DND-41 (cell line): ENCODE measurements around the gene C6orf47.
A peak's percentile ranks its signal among the peaks of the same experiment; 100 is the strongest.

ENCODE experiments used
- ATAC-seq: fragments of 200-7000 bp; cut with Tn5 transposase; 3 replicates; pipeline ENCODE4 v1.9.1; 2021; ENCODE audit warnings: low read depth; ENCODE audit not compliant: insufficient read depth
- DNase-seq: peaks from one replicate; pipeline ENCODE4 v3.0.0-alpha.2; 2020
- H2AFZ ChIP-seq: 2 replicates; pipeline ENCODE4 v1.6.0; 2012; ENCODE audit warnings: low read depth, low read length
- H3K27ac ChIP-seq: 2 replicates; pipeline ENCODE4 v1.5.1; 2012; ENCODE audit warnings: low read length, inconsistent platforms
- H3K27me3 ChIP-seq: fragments of 200-600 bp; sonication (generic); 2 replicates; pipeline ENCODE4 v1.6.0; 2012; ENCODE audit warnings: low read length, mild to moderate bottlenecking, inconsistent platforms; ENCODE audit not compliant: insufficient read depth, poor library complexity
- H3K36me3 ChIP-seq: 2 replicates; pipeline ENCODE4 v1.5.1; 2012; ENCODE audit warnings: low read length, inconsistent platforms; ENCODE audit not compliant: insufficient read depth
- H3K4me1 ChIP-seq: 2 replicates; pipeline ENCODE4 v1.5.1; 2012; ENCODE audit warnings: mild to moderate bottlenecking, low read length; ENCODE audit not compliant: insufficient read depth
- H3K4me2 ChIP-seq: 2 replicates; pipeline ENCODE4 v1.6.0; 2012; ENCODE audit warnings: mild to moderate bottlenecking, moderate library complexity, low read length, inconsistent platforms; ENCODE audit not compliant: insufficient read depth
- H3K4me3 ChIP-seq, 2 experiments: fragments of 200-600 bp in 1 of 2; shearing (Covaris generic) in 1 of 2; 2 replicates each; pipeline ENCODE4 v1.5.1; 2012 to 2016; ENCODE audit warnings: inconsistent platforms in 2 of 2, low read length in 2 of 2, mild to moderate bottlenecking in 2 of 2, low read depth in 1 of 2, moderate library complexity in 1 of 2
- H3K79me2 ChIP-seq: 2 replicates; pipeline ENCODE4 v1.6.0; 2012; ENCODE audit warnings: low read length, inconsistent platforms; ENCODE audit not compliant: insufficient read depth
- H3K9ac ChIP-seq: 2 replicates; pipeline ENCODE4 v1.6.0; 2012; ENCODE audit warnings: low read depth, mild to moderate bottlenecking, inconsistent platforms, low read length, moderate library complexity
- H3K9me3 ChIP-seq: 2 replicates; pipeline ENCODE4 v1.5.1; 2012; ENCODE audit warnings: low read length, moderate library complexity, mild to moderate bottlenecking, inconsistent platforms; ENCODE audit not compliant: insufficient read depth, severe bottlenecking
- H4K20me1 ChIP-seq: 2 replicates; pipeline ENCODE4 v1.6.0; 2012; ENCODE audit warnings: low read length; ENCODE audit not compliant: insufficient read depth
- CTCF ChIP-seq: IDR thresholded peaks from 2 replicates; pipeline ENCODE4 v1.5.1; 2012; ENCODE audit warnings: borderline replicate concordance, low read length, moderate library complexity, mild to moderate bottlenecking; ENCODE audit not compliant: poor library complexity, severe bottlenecking; ENCODE audit errors: extremely low read depth
- EZH2 ChIP-seq: IDR thresholded peaks from 3 replicates; pipeline ENCODE4 v1.6.1; 2012; ENCODE audit warnings: borderline replicate concordance, low read depth, mild to moderate bottlenecking, moderate library complexity, low read length, inconsistent platforms; ENCODE audit not compliant: severe bottlenecking

Gene C6orf47

GRCh38 chr6:31701666-31702404, 41.3 kb upstream of the C6orf47 start:
- DNase-seq (no peak), ATAC-seq (0 out of 3 replicates have a peak, but pooled peaks have one; percentile 7)
- Histone ChIP-seq H2AFZ (peak overlapping the region; percentile 76; the same call in 1 of the 2 replicates), H3K79me2 (peaks cover 44% of the 10 kb centered on the region), H3K4me2 (peak overlapping the region; percentile 73), H3K4me3 (peak overlapping the region; percentile 82 to 91), H4K20me1 (no peaks in the 10 kb centered on the region), H3K27me3 (no peaks in the 10 kb centered on the region), H3K36me3 (peaks cover 39% of the 10 kb centered on the region), H3K9ac (peak overlapping the region; percentile 84), H3K4me1 (peaks cover 34% of the 10 kb centered on the region), H3K27ac (peak overlapping the region; percentile 93), H3K9me3 (no peaks in the 10 kb centered on the region)
- TF ChIP-seq CTCF, result no peak
- TF ChIP-seq EZH2, result no peak

GRCh38 chr6:31700740-31701401, 40.3 kb upstream of the C6orf47 start:
- H2AFZ ChIP-seq, result no peak overlapping the region
- no peak for TF ChIP-seq EZH2
- no peaks in the 10 kb centered on the region for H4K20me1 ChIP-seq
- H3K36me3 ChIP-seq, result peaks cover 44% of the 10 kb centered on the region
- DNase-seq, result no peak
- H3K9me3 ChIP-seq, result no peaks in the 10 kb centered on the region
- peak overlapping the region in 1 of 2 experiments; percentile 33; a peak in 2 of 4 replicates for H3K4me3 ChIP-seq
- H3K4me2 ChIP-seq, result peak overlapping the region; percentile 73
- no peak for ATAC-seq
- peaks cover 34% of the 10 kb centered on the region for H3K4me1 ChIP-seq
- H3K79me2 ChIP-seq, result peaks cover 44% of the 10 kb centered on the region
- peak overlapping the region; percentile 84; the same call in 1 of the 2 replicates for H3K9ac ChIP-seq
- peak overlapping the region; percentile 53 for H3K27ac ChIP-seq
- no peaks in the 10 kb centered on the region for H3K27me3 ChIP-seq

- Histone ChIP-seq H3K4me1 (peaks cover 25% of the 10 kb centered on the region), H2AFZ (no peak overlapping the region), H3K4me3 (no peak overlapping the region), H3K27ac (no peak overlapping the region), H3K27me3 (no peaks in the 10 kb centered on the region), H3K9me3 (no peaks in the 10 kb centered on the region), H3K79me2 (peaks cover 39% of the 10 kb centered on the region), H3K9ac (no peak overlapping the region), H3K4me2 (no peak overlapping the region), H3K36me3 (peaks cover 73% of the 10 kb centered on the region), H4K20me1 (0 out of 2 replicates have a peak, but pooled peaks cover 4% of the 10 kb centered on the region)
- ATAC-seq (no peak), DNase-seq (no peak)
- TF ChIP-seq CTCF (no peak), EZH2 (no peak)
Measured at GRCh38 chr6:31697555-31697954, 37.0 kb upstream of the C6orf47 start.

- peaks cover 84% of the 10 kb centered on the region for H3K36me3 ChIP-seq
- H3K9ac ChIP-seq, result no peak overlapping the region
- H3K4me3 ChIP-seq, result no peak overlapping the region
Measured at GRCh38 chr6:31693535-31693934, 33.0 kb upstream of the C6orf47 start.

More at GRCh38 chr6:31693535-31693934, 33.0 kb upstream of the C6orf47 start:
- Histone ChIP-seq H3K4me2 (no peak overlapping the region), H3K27me3 (no peaks in the 10 kb centered on the region), H4K20me1 (0 out of 2 replicates have a peak, but pooled peaks cover 4% of the 10 kb centered on the region), H2AFZ (no peak overlapping the region), H3K4me1 (peaks cover under 1% of the 10 kb centered on the region; the same call in 1 of the 2 replicates), H3K9me3 (no peaks in the 10 kb centered on the region), H3K79me2 (peaks cover 5% of the 10 kb centered on the region), H3K27ac (no peak overlapping the region)
- DNase-seq (no peak), ATAC-seq (no peak)
- no peak for TF ChIP-seq EZH2
- no peak for TF ChIP-seq CTCF
